Measurements from ENCODE around the gene MAPK8IP3. TPM values are rescaled to one million over a fixed set of nuclear protein-coding genes. Genes with fewer than 3 reads are reported as not detected.
A peak's percentile ranks its signal among the peaks of the same experiment; 100 is the strongest.

Gene MAPK8IP3
- total and polyA plus RNA-seq, 7 donors = 11.7 to 31.6 (median 22.6) TPM

- DNase-seq (peak in 1 of 2 donors; percentile 45), ATAC-seq (no peak)
- Histone ChIP-seq H3K27me3 (ENCODE audit: insufficient read depth in 3 of 3, low read length in 2 of 3) (no peaks in the 10 kb centered on the region), H3K36me3 (ENCODE audit: insufficient read depth in 1 of 2, low read depth in 1 of 2) (peaks cover 0 to 54% of the 10 kb centered on the region in 2 donors), H3K4me1 (peaks cover 28% of the 10 kb centered on the region), H3K9me3 (no peaks in the 10 kb centered on the region), H3K4me3 (no peak overlapping the region), H3K27ac (no peak overlapping the region)
- WGBS, 3 donors = 81 to 88% (median 83%) methylated on average over 26 of the region's 26 CpGs
- intact Hi-C loops (cut with DNase I) = no loop called here
- no peak for TF ChIP-seq CTCF (IDR thresholded peaks at IDR 0.05)
These were observed 79.2 kb downstream of the MAPK8IP3 start for GRCh38 chr16:1784977-1785845.

GRCh38 chr16:1785846-1786170, 79.8 kb downstream of the MAPK8IP3 start:
- Histone ChIP-seq H3K9me3 (no peaks in the 10 kb centered on the region), H3K36me3 (ENCODE audit: insufficient read depth in 1 of 2, low read depth in 1 of 2) (peaks cover 0 to 50% of the 10 kb centered on the region in 2 donors), H3K27ac (no peak overlapping the region), H3K4me3 (no peak overlapping the region), H3K4me1 (peaks cover 22% of the 10 kb centered on the region), H3K27me3 (ENCODE audit: insufficient read depth in 3 of 3, low read length in 2 of 3) (no peaks in the 10 kb centered on the region)
- WGBS, 3 donors = 83 to 88% (median 83%) methylated on average over 14 of the region's 14 CpGs
- TF ChIP-seq CTCF (IDR thresholded peaks at IDR 0.05) = no peak
- ATAC-seq = no peak
- peak; percentile 10 to 53 for DNase-seq
- intact Hi-C loops (cut with DNase I) = no loop called here

GRCh38 chr16:1786242-1787055, 80.5 kb downstream of the MAPK8IP3 start:
- ATAC-seq (no peak), DNase-seq (peak in 1 of 2 donors; percentile 22)
- 87 to 88% (median 88%) methylated on average over 42 to 51 of the region's 51 CpGs for WGBS, 3 donors
- Histone ChIP-seq H3K4me1 (peaks cover 16% of the 10 kb centered on the region), H3K27me3 (ENCODE audit: insufficient read depth in 3 of 3, low read length in 2 of 3) (no peaks in the 10 kb centered on the region), H3K36me3 (ENCODE audit: insufficient read depth in 1 of 2, low read depth in 1 of 2) (peaks cover 0 to 52% of the 10 kb centered on the region in 2 donors), H3K4me3 (no peak overlapping the region), H3K9me3 (no peaks in the 10 kb centered on the region), H3K27ac (no peak overlapping the region)
- no peak for TF ChIP-seq CTCF (IDR thresholded peaks at IDR 0.05)
- intact Hi-C loops (cut with DNase I) = no loop called here

GRCh38 chr16:1787056-1787321, 81.0 kb downstream of the MAPK8IP3 start:
- Histone ChIP-seq H3K4me3 (no peak overlapping the region), H3K27ac (no peak overlapping the region), H3K4me1 (peaks cover 12% of the 10 kb centered on the region), H3K36me3 (ENCODE audit: insufficient read depth in 1 of 2, low read depth in 1 of 2) (peaks cover 0 to 55% of the 10 kb centered on the region in 2 donors), H3K27me3 (ENCODE audit: insufficient read depth in 3 of 3, low read length in 2 of 3) (no peaks in the 10 kb centered on the region), H3K9me3 (no peaks in the 10 kb centered on the region)
- 87 to 90% (median 90%) methylated on average over 6 of the region's 6 CpGs for WGBS, 3 donors
- DNase-seq (no peak), ATAC-seq (no peak)
- intact Hi-C loops (cut with DNase I) = no loop called here
- no peak for TF ChIP-seq CTCF (IDR thresholded peaks at IDR 0.05)

Measured in psoas muscle (tissue), 8 donors.